ENCODE results near the gene TMEM200A.
A peak's percentile ranks its signal among the peaks of the same experiment; 100 is the strongest.

Gene TMEM200A

DNA sequence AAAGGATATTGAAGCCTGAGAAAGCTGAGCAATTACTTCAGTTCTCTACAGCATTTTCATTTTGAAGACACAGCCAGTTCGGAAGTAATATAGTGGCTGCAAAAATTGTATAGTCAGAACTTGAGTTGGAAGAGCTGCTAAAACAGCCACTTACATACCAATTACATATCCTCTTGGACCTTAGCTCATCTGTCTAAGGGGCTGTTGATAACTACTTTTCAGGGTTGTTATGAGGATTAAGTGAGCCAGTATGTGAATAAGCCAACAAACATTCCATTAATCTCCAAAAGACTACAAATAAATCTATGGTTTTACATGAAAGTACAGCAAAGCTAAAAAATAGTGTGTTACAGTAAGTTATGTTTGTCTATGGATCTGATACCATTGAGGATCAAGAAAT lies 59.7 kb downstream of the TMEM200A start:
- no peaks in the 10 kb centered on the region for H3K36me3 ChIP-seq (replicated peaks)
- peak overlapping the region; percentile 12 for H3K27ac ChIP-seq
- in situ Hi-C loops (cut with HindIII; ENCODE audit: low pct_ligation_motif_present, low sequenced_read_pairs): no loop called here
- no peaks in the 10 kb centered on the region for H3K27me3 ChIP-seq (replicated peaks)
- DNase-seq: no peak
- TF ChIP-seq, protein P1, sequence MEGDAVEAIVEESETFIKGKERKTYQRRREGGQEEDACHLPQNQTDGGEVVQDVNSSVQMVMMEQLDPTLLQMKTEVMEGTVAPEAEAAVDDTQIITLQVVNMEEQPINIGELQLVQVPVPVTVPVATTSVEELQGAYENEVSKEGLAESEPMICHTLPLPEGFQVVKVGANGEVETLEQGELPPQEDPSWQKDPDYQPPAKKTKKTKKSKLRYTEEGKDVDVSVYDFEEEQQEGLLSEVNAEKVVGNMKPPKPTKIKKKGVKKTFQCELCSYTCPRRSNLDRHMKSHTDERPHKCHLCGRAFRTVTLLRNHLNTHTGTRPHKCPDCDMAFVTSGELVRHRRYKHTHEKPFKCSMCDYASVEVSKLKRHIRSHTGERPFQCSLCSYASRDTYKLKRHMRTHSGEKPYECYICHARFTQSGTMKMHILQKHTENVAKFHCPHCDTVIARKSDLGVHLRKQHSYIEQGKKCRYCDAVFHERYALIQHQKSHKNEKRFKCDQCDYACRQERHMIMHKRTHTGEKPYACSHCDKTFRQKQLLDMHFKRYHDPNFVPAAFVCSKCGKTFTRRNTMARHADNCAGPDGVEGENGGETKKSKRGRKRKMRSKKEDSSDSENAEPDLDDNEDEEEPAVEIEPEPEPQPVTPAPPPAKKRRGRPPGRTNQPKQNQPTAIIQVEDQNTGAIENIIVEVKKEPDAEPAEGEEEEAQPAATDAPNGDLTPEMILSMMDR (IDR thresholded peaks at IDR 0.05; ENCODE audit: low read depth, low read length, missing control alignments): no peak
- H3K4me3 ChIP-seq (ENCODE audit: low read depth, low read length): no peak overlapping the region

- H3K4me3 ChIP-seq (ENCODE audit: low read depth, low read length): no peak overlapping the region
- TF ChIP-seq, protein P1 (IDR thresholded peaks at IDR 0.05; ENCODE audit: low read depth, low read length, missing control alignments): peak; percentile 5
- DNase-seq: peak; percentile 83
- no peaks in the 10 kb centered on the region for H3K36me3 ChIP-seq (replicated peaks)
- in situ Hi-C loops (cut with HindIII; ENCODE audit: low pct_ligation_motif_present, low sequenced_read_pairs): no loop called here
- H3K27ac ChIP-seq: peak overlapping the region; percentile 12
- no peaks in the 10 kb centered on the region for H3K27me3 ChIP-seq (replicated peaks)
Observed at GRCh38 chr6:130426066-130426721, 60.4 kb downstream of the TMEM200A start.

DNA sequence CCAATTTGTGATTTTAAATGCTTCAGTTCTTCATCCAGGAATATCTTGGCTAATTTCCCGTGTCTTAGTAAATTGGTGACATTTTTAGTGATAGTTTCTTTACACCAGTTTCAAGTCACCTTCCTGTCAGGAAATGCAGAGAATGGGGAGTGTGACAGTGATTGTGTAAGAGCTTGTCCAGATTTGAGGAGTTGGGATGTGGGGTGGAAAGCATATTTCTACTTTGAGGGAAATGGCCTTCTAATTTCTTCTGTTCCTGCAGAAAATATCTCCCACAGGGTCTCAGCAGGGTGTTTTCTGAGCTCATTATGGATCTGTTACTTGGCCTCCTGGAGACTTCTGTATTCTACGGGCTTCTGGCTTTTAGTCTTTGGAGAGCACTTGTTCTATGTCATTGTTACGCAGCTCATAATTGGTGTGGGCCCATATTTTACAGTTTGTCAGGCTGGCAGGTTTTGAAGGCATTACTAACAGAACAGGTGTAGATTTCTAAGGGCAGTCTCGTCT lies 65.6 kb downstream of the TMEM200A start:
- in situ Hi-C loops (cut with HindIII; ENCODE audit: low pct_ligation_motif_present, low sequenced_read_pairs): no loop called here
- Histone ChIP-seq H3K36me3 (replicated peaks) (no peaks in the 10 kb centered on the region), H3K27ac (no peak overlapping the region), H3K4me3 (ENCODE audit: low read depth, low read length) (no peak overlapping the region), H3K27me3 (replicated peaks) (no peaks in the 10 kb centered on the region)
- DNase-seq: no peak
- TF ChIP-seq, protein P1 (IDR thresholded peaks at IDR 0.05; ENCODE audit: low read depth, low read length, missing control alignments): no peak

GRCh38 chr6:130432838-130433237 lies 67.0 kb downstream of the TMEM200A start:
- TF ChIP-seq, protein P1 (IDR thresholded peaks at IDR 0.05; ENCODE audit: low read depth, low read length, missing control alignments): no peak
- no peak for DNase-seq
- H3K27me3 ChIP-seq (replicated peaks): no peaks in the 10 kb centered on the region
- no peak overlapping the region for H3K27ac ChIP-seq
- no peaks in the 10 kb centered on the region for H3K36me3 ChIP-seq (replicated peaks)
- in situ Hi-C loops (cut with HindIII; ENCODE audit: low pct_ligation_motif_present, low sequenced_read_pairs): no loop called here
- H3K4me3 ChIP-seq (ENCODE audit: low read depth, low read length): no peak overlapping the region

DNA sequence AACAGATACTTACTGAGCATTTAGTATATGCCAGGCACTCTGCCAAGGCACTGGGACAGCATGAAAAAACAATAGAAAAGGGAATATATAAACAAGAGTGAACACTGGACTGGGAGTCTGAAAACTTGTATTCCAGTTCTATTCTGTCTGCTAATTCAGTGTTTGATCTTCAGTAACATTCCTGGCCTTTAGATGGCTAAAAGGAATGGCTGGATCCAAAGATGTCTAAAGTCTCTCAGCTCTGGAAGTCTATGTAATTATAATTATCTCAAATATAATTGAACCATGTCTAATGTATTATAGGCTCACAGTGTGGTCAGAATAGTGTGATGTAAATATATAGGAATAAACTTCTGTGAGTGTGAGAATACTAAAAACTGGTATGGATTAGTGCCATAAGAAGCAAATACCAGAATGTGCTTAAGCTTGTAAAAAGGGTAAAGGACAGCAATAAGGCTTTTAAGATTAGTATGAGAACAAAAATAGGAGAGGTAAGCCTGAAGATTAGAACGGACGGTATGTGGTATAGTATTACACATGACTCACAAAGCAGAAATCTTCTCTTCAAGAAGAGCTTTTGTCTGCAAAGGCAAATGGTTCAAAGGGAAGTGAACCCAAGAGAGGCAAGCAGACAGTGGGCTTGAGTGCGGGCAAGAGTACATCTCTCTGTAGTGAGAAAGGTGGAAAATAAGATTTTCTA lies 68.5 kb downstream of the TMEM200A start:
- in situ Hi-C loops (cut with HindIII; ENCODE audit: low pct_ligation_motif_present, low sequenced_read_pairs): no loop called here
- peak; percentile 43 for DNase-seq
- H3K27ac ChIP-seq: peak overlapping the region; percentile 23

More for the DNA sequence above, 68.5 kb downstream of the TMEM200A start:
- Histone ChIP-seq H3K27me3 (replicated peaks) (no peaks in the 10 kb centered on the region), H3K4me3 (ENCODE audit: low read depth, low read length) (no peak overlapping the region), H3K36me3 (replicated peaks) (no peaks in the 10 kb centered on the region)
- TF ChIP-seq, protein P1 (IDR thresholded peaks at IDR 0.05; ENCODE audit: low read depth, low read length, missing control alignments): no peak
